Type B pancreatic cell (in vitro differentiated cells): Measurements from ENCODE around the gene RPS15. TPM values are rescaled to one million over a fixed set of nuclear protein-coding genes. Genes with fewer than 3 reads are reported as not detected.

ENCODE experiments used
- DNase-seq: peaks from one replicate; pipeline ENCODE4 v3.0.0; 2021; ENCODE audit warnings: mixed read lengths; ENCODE audit not compliant: unreplicated experiment; ENCODE audit errors: extremely low spot score
- H3K27ac Mint-ChIP-seq: 2 replicates; pipeline ENCODE4 v1.8.0; 2021; ENCODE audit warnings: mild to moderate bottlenecking, mixed read lengths
- H3K27me3 Mint-ChIP-seq: 2 replicates; pipeline ENCODE4 v1.8.0; 2021; ENCODE audit warnings: mixed read lengths
- H3K36me3 Mint-ChIP-seq: 2 replicates; pipeline ENCODE4 v1.8.0; 2021; ENCODE audit warnings: mixed read lengths
- H3K4me1 Mint-ChIP-seq: one replicate; pipeline ENCODE4 v1.8.0; 2021; ENCODE audit warnings: mixed read lengths; ENCODE audit not compliant: unreplicated experiment
- H3K4me3 Mint-ChIP-seq: 2 replicates; pipeline ENCODE4 v1.8.0; 2021; ENCODE audit warnings: mild to moderate bottlenecking, mixed read lengths
- H3K9me3 Mint-ChIP-seq: 2 replicates; pipeline ENCODE4 v1.8.0; 2021; ENCODE audit warnings: mixed read lengths
- CTCF ChIP-seq: fragments of 200-600 bp; sonication (generic); conservative IDR thresholded peaks from 2 replicates; pipeline ENCODE4 v1.5.0; 2021; ENCODE audit warnings: antibody characterized with exemption, mild to moderate bottlenecking
- total RNA-seq: library from RNA; stranded (reverse); gene quantifications from 2 replicates; pipeline ENCODE4 v1.2.1, GENCODE V29; 2021; ENCODE audit warnings: low replicate concordance

The RPS15 gene
- total RNA-seq, 1 donor from 2014 or later = 1,344 TPM

- no peaks in the 10 kb centered on the region for H3K9me3 Mint-ChIP-seq
- H3K27me3 Mint-ChIP-seq = peaks cover 31% of the 10 kb centered on the region
- no peaks in the 10 kb centered on the region for H3K4me1 Mint-ChIP-seq
- H3K27ac Mint-ChIP-seq = no peak overlapping the region
- peak; percentile 34 for TF ChIP-seq CTCF
- no peak for DNase-seq
- H3K36me3 Mint-ChIP-seq = no peaks in the 10 kb centered on the region
- no peak overlapping the region for H3K4me3 Mint-ChIP-seq
These were observed 33.4 kb downstream of the RPS15 start for GRCh38 chr19:1471515-1472160.

- no peak for TF ChIP-seq CTCF
- no peak overlapping the region for H3K27ac Mint-ChIP-seq
- no peaks in the 10 kb centered on the region for H3K9me3 Mint-ChIP-seq
- peaks cover 28% of the 10 kb centered on the region for H3K27me3 Mint-ChIP-seq
- no peak for DNase-seq
- no peaks in the 10 kb centered on the region for H3K4me1 Mint-ChIP-seq
- H3K4me3 Mint-ChIP-seq = no peak overlapping the region
- H3K36me3 Mint-ChIP-seq = no peaks in the 10 kb centered on the region
These were observed 34.3 kb downstream of the RPS15 start for GRCh38 chr19:1472231-1473084.

GRCh38 chr19:1473085-1473851 is 35.1 kb downstream of the RPS15 start:
- Mint-ChIP-seq H3K4me1 (no peaks in the 10 kb centered on the region), H3K27ac (no peak overlapping the region), H3K36me3 (no peaks in the 10 kb centered on the region), H3K4me3 (peak overlapping the region; percentile 18), H3K9me3 (no peaks in the 10 kb centered on the region), H3K27me3 (peaks cover 26% of the 10 kb centered on the region)
- TF ChIP-seq CTCF = no peak
- no peak for DNase-seq

- no peak for DNase-seq
- peaks cover 4% of the 10 kb centered on the region for H3K4me1 Mint-ChIP-seq
- TF ChIP-seq CTCF = no peak
- H3K36me3 Mint-ChIP-seq = peaks cover 3% of the 10 kb centered on the region
- H3K27ac Mint-ChIP-seq = no peak overlapping the region
- H3K27me3 Mint-ChIP-seq = peaks cover 25% of the 10 kb centered on the region
- no peaks in the 10 kb centered on the region for H3K9me3 Mint-ChIP-seq
- H3K4me3 Mint-ChIP-seq = no peak overlapping the region
These were observed 36.0 kb downstream of the RPS15 start for GRCh38 chr19:1474011-1474764.

- no peak for TF ChIP-seq CTCF
- no peak for DNase-seq
- H3K4me3 Mint-ChIP-seq = no peak overlapping the region
- no peak overlapping the region for H3K27ac Mint-ChIP-seq
- peaks cover 25% of the 10 kb centered on the region for H3K27me3 Mint-ChIP-seq
- no peaks in the 10 kb centered on the region for H3K9me3 Mint-ChIP-seq
- peaks cover 6% of the 10 kb centered on the region for H3K4me1 Mint-ChIP-seq
- peaks cover 4% of the 10 kb centered on the region for H3K36me3 Mint-ChIP-seq
These were observed 36.7 kb downstream of the RPS15 start for GRCh38 chr19:1474765-1475351.
